Caki2 (cell line): Measurements from ENCODE around the gene NEURL4. TPM values are rescaled to one million over a fixed set of nuclear protein-coding genes. Genes with fewer than 3 reads are reported as not detected.
"Not testable (repeated sequence)": the region's sequence is repeated elsewhere in the genome, so short reads cannot be mapped to it uniquely, and the experiment has no call there.

ENCODE experiments used
- DNase-seq: peaks from one replicate; pipeline ENCODE4 v3.0.0-alpha.2; 2015; ENCODE audit warnings: low read depth
- in situ Hi-C: cut with HindIII; loops from 2 replicates; pipeline ENCODE4 v1.10.0; 2016; ENCODE audit warnings: low sequenced_read_pairs, low pct_unique_long_range_greater_than_20kb, mixed read lengths
- total RNA-seq: library from RNA; depleted of rRNA; stranded (reverse); fragments of >200 nt; shearing (Covaris generic); gene quantifications from 2 replicates; pipeline ENCODE4 v1.2.3, GENCODE V29; 2014; ENCODE audit warnings: low replicate concordance; rRNA removed

The NEURL4 gene
- total RNA-seq, result 15.0 and 17.9 TPM in 2 replicates

GRCh38 chr17:7328840-7329373, at the start of gene NEURL4:
Gene NEURL4 (minus strand): TSS chr17:7329335. CDS start chr17:7329312, 23 bp downstream.
- no peak for DNase-seq
- in situ Hi-C loops, result no loop called here

- in situ Hi-C loops, result no loop called here
- DNase-seq, result no peak
Measured at GRCh38 chr17:7374353-7374752, 45.2 kb upstream of the NEURL4 start.

- DNase-seq, result no peak
- in situ Hi-C loops, result no loop called here
Measured at GRCh38 chr17:7370853-7371252, 41.7 kb upstream of the NEURL4 start.

GRCh38 chr17:7369825-7370224, 40.7 kb upstream of the NEURL4 start:
- in situ Hi-C loops, result no loop called here
- DNase-seq, result no peak

- DNase-seq, in situ Hi-C loops: not testable (repeated sequence)
Measured at GRCh38 chr17:7368599-7368994, 39.5 kb upstream of the NEURL4 start.

- in situ Hi-C loops, result no loop called here
- DNase-seq, result no peak
Measured at GRCh38 chr17:7367918-7368598, 38.9 kb upstream of the NEURL4 start.

GRCh38 chr17:7367083-7367482, 37.9 kb upstream of the NEURL4 start:
- in situ Hi-C loops, result no loop called here
- no peak for DNase-seq

- DNase-seq, in situ Hi-C loops: not testable (repeated sequence)
Measured at GRCh38 chr17:7365963-7366362, 36.8 kb upstream of the NEURL4 start.

- DNase-seq, result no peak
- in situ Hi-C loops, result no loop called here
Measured at GRCh38 chr17:7363311-7363710, 34.2 kb upstream of the NEURL4 start.

- in situ Hi-C loops, result no loop called here
- DNase-seq, result no peak
Measured at GRCh38 chr17:7361906-7362305, 32.8 kb upstream of the NEURL4 start.

- in situ Hi-C loops, result no loop called here
- DNase-seq, result no peak
Measured at GRCh38 chr17:7357381-7357780, 28.2 kb upstream of the NEURL4 start.

- in situ Hi-C loops, result no loop called here
Measured at GRCh38 chr17:7356756-7357155, 27.6 kb upstream of the NEURL4 start.

GRCh38 chr17:7356072-7356549, 27.0 kb upstream of the NEURL4 start:
- DNase-seq, result peak; percentile 52
- in situ Hi-C loops, result no loop called here

More at GRCh38 chr17:7356756-7357155, 27.6 kb upstream of the NEURL4 start:
- DNase-seq, result no peak

- in situ Hi-C loops, result no loop called here
- no peak for DNase-seq
Measured at GRCh38 chr17:7355573-7355972, 26.4 kb upstream of the NEURL4 start.

- no peak for DNase-seq
Measured at GRCh38 chr17:7355053-7355452, 25.9 kb upstream of the NEURL4 start, which contains the start of gene TMEM95. Gene TMEM95 (plus strand): TSS chr17:7355156. CDS start chr17:7355205, 49 bp downstream.

GRCh38 chr17:7354262-7354843, 25.2 kb upstream of the NEURL4 start:
- in situ Hi-C loops, result no loop called here

More at GRCh38 chr17:7355053-7355452, 25.9 kb upstream of the NEURL4 start, which contains the start of gene TMEM95:
- in situ Hi-C loops, result no loop called here

GRCh38 chr17:7352910-7353635, 23.9 kb upstream of the NEURL4 start:
- in situ Hi-C loops, result no loop called here

More at GRCh38 chr17:7354262-7354843, 25.2 kb upstream of the NEURL4 start:
- no peak for DNase-seq

GRCh38 chr17:7352503-7352889, 23.4 kb upstream of the NEURL4 start:
- DNase-seq, result no peak
- in situ Hi-C loops, result no loop called here

More at GRCh38 chr17:7352910-7353635, 23.9 kb upstream of the NEURL4 start:
- no peak for DNase-seq
